DOHH2 (cell line): Measurements from ENCODE around the gene PARP3.

Experiments
- H3F3A ChIP-seq: fragments of 200-600 bp; sonication (generic), shearing (Covaris generic); 2 replicates; pipeline ENCODE4 v1.6.0; 2016; ENCODE audit warnings: antibody characterized with exemption, mild to moderate bottlenecking; ENCODE audit not compliant: control insufficient read depth, insufficient read depth
- H3K27ac ChIP-seq: fragments of 200-600 bp; sonication (generic); 2 replicates; pipeline ENCODE4 v1.5.1; 2014; ENCODE audit warnings: low read depth, mild to moderate bottlenecking, low read length, moderate library complexity
- H3K27me3 ChIP-seq: fragments of 200-600 bp; sonication (generic); 2 replicates; pipeline ENCODE4 v1.6.1; 2014; ENCODE audit warnings: mild to moderate bottlenecking, low read length, mixed read lengths; ENCODE audit not compliant: control insufficient read depth
- H3K36me3 ChIP-seq: fragments of 200-600 bp; sonication (generic); 2 replicates; pipeline ENCODE4 v1.6.1; 2014; ENCODE audit warnings: mild to moderate bottlenecking, low read length, moderate library complexity, mixed read lengths; ENCODE audit not compliant: control insufficient read depth
- H3K4me1 ChIP-seq: fragments of 200-600 bp; sonication (generic); 2 replicates; pipeline ENCODE4 v1.6.1; 2014; ENCODE audit warnings: mild to moderate bottlenecking, low read length, mixed read lengths; ENCODE audit not compliant: control insufficient read depth
- H3K4me2 ChIP-seq: fragments of 200-600 bp; sonication (generic); 2 replicates; pipeline ENCODE4 v1.6.0; 2014; ENCODE audit warnings: mild to moderate bottlenecking, low read length, moderate library complexity
- H3K4me3 ChIP-seq: fragments of 200-600 bp; sonication (generic); 2 replicates; pipeline ENCODE4 v1.5.1; 2014; ENCODE audit warnings: mild to moderate bottlenecking, low read length, mixed read lengths
- H3K79me2 ChIP-seq: fragments of 200-600 bp; sonication (generic); 2 replicates; pipeline ENCODE4 v1.6.1; 2014; ENCODE audit warnings: mild to moderate bottlenecking, low read length, mixed read lengths; ENCODE audit not compliant: control insufficient read depth
- H3K9me2 ChIP-seq: fragments of 200-600 bp; sonication (generic); replicated peaks from 2 replicates; pipeline ENCODE4 v1.6.1; 2014; ENCODE audit warnings: mild to moderate bottlenecking, low read length, mixed read lengths; ENCODE audit not compliant: control insufficient read depth
- H3K9me3 ChIP-seq: fragments of 200-600 bp; sonication (generic); 2 replicates; pipeline ENCODE4 v1.6.1; 2014; ENCODE audit warnings: antibody characterized with exemption, low read length, mixed read lengths; ENCODE audit not compliant: control insufficient read depth, insufficient read depth
- H4K20me1 ChIP-seq: fragments of 200-600 bp; sonication (generic); 2 replicates; pipeline ENCODE4 v1.6.0; 2014; ENCODE audit warnings: low read depth, mild to moderate bottlenecking, antibody characterized with exemption, low read length, moderate library complexity; ENCODE audit not compliant: control insufficient read depth, insufficient read depth
- EZH2phosphoT487 ChIP-seq: fragments of 200-600 bp; sonication (generic); IDR thresholded peaks from 2 replicates; pipeline ENCODE4 v1.6.1; 2017; ENCODE audit warnings: borderline replicate concordance, mild to moderate bottlenecking, antibody characterized with exemption, low read length, moderate library complexity, mixed read lengths
- TF ChIP-seq, protein P1 (sequence below): fragments of 200-600 bp; sonication (generic); IDR thresholded peaks from one replicate; pipeline ENCODE4 v1.5.1; 2014; ENCODE audit warnings: antibody characterized with exemption, mild to moderate bottlenecking, low read depth, low read length; ENCODE audit not compliant: poor library complexity, severe bottlenecking

Gene PARP3

DNA sequence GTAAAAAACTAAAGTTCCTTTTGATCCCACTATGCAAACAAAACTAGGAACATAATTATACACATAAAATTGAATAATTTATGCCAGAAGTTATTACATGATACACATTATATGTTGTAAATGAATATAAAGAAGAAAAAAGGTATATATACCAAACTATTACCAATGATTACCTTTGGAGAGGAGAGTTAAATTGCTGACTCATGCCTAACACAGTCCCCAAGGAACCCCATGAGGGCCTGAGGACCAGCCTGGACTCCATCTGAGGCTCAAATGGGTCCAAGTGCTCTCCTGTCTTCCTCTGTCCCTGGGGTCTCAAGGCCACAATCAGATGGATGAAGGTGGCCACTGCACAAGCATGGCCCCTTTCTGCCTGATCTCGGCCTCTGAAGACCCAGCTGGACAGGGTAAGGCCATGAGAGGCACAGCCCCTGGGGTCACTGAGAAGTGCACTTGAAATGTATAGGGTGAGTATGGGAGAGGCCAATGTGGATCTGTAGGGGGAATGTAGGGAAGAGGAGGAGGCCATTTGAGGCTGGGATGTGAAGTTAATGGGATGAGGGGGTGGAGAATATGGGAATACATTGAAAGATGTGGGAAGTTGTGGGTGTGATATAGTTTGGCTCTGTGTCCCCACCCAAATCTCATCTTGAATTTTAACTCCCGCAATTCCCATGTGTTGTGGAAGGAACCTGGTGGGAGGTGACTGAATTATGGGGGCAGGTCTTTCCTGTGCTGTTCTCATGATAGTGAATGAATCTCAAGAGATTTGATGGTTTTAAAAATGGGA is 37.9 kb upstream of the PARP3 start:
- Histone ChIP-seq H3K9me3 (no peaks in the 10 kb centered on the region), H3K27me3 (peaks cover 5% of the 10 kb centered on the region), H3K9me2 (no peaks in the 10 kb centered on the region), H3K4me3 (no peak overlapping the region), H3K4me2 (no peak overlapping the region), H3K27ac (no peak overlapping the region), H3K36me3 (no peaks in the 10 kb centered on the region), H4K20me1 (no peaks in the 10 kb centered on the region), H3K79me2 (no peaks in the 10 kb centered on the region), H3F3A (no peaks in the 10 kb centered on the region), H3K4me1 (no peaks in the 10 kb centered on the region)
- no peak for TF ChIP-seq EZH2phosphoT487
- TF ChIP-seq, protein P1, sequence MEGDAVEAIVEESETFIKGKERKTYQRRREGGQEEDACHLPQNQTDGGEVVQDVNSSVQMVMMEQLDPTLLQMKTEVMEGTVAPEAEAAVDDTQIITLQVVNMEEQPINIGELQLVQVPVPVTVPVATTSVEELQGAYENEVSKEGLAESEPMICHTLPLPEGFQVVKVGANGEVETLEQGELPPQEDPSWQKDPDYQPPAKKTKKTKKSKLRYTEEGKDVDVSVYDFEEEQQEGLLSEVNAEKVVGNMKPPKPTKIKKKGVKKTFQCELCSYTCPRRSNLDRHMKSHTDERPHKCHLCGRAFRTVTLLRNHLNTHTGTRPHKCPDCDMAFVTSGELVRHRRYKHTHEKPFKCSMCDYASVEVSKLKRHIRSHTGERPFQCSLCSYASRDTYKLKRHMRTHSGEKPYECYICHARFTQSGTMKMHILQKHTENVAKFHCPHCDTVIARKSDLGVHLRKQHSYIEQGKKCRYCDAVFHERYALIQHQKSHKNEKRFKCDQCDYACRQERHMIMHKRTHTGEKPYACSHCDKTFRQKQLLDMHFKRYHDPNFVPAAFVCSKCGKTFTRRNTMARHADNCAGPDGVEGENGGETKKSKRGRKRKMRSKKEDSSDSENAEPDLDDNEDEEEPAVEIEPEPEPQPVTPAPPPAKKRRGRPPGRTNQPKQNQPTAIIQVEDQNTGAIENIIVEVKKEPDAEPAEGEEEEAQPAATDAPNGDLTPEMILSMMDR: no peak

- Histone ChIP-seq H3K4me3 (no peak overlapping the region), H3K36me3 (no peaks in the 10 kb centered on the region), H3K9me2 (no peaks in the 10 kb centered on the region), H3K27me3 (no peaks in the 10 kb centered on the region), H4K20me1 (no peaks in the 10 kb centered on the region), H3K4me1 (no peaks in the 10 kb centered on the region), H3K27ac (no peak overlapping the region), H3K9me3 (no peaks in the 10 kb centered on the region), H3K79me2 (no peaks in the 10 kb centered on the region), H3K4me2 (no peak overlapping the region), H3F3A (no peaks in the 10 kb centered on the region)
- TF ChIP-seq, protein P1: no peak
- no peak for TF ChIP-seq EZH2phosphoT487
Observed at GRCh38 chr3:51908026-51908425, 34.1 kb upstream of the PARP3 start.

GRCh38 chr3:51916418-51916817 is 25.7 kb upstream of the PARP3 start:
- Histone ChIP-seq H3K4me1 (no peaks in the 10 kb centered on the region), H3K9me2 (no peaks in the 10 kb centered on the region), H3F3A (no peaks in the 10 kb centered on the region), H3K27me3 (no peaks in the 10 kb centered on the region; the same call in 1 of the 2 replicates), H3K4me3 (no peak overlapping the region), H3K36me3 (no peaks in the 10 kb centered on the region), H3K27ac (no peak overlapping the region), H3K9me3 (no peaks in the 10 kb centered on the region), H3K79me2 (no peaks in the 10 kb centered on the region), H4K20me1 (no peaks in the 10 kb centered on the region), H3K4me2 (no peak overlapping the region)
- TF ChIP-seq, protein P1: no peak
- no peak for TF ChIP-seq EZH2phosphoT487
